KMS-11 (cell line): ENCODE data around the gene LNPK.

Experiments used
- H2AFZ ChIP-seq: fragments of 200-600 bp; sonication (generic); 2 replicates; pipeline ENCODE4 v1.6.1; 2016; ENCODE audit warnings: antibody characterized with exemption, mixed run types, low read depth
- H3K27ac ChIP-seq: fragments of 200-600 bp; sonication (generic); 2 replicates; pipeline ENCODE4 v1.6.1; 2016; ENCODE audit warnings: mild to moderate bottlenecking, mixed run types
- H3K27me3 ChIP-seq: fragments of 200-600 bp; sonication (generic); 2 replicates; pipeline ENCODE4 v1.6.1; 2017; ENCODE audit warnings: mild to moderate bottlenecking, low read depth, mixed run types, moderate library complexity; ENCODE audit not compliant: insufficient read depth
- H3K36me3 ChIP-seq: fragments of 200-600 bp; sonication (generic); 2 replicates; pipeline ENCODE4 v1.6.1; 2017; ENCODE audit warnings: mild to moderate bottlenecking, mixed run types; ENCODE audit not compliant: insufficient read depth
- H3K4me1 ChIP-seq: fragments of 200-600 bp; sonication (generic); 2 replicates; pipeline ENCODE4 v1.6.1; 2016; ENCODE audit warnings: mild to moderate bottlenecking, low read depth, mixed run types; ENCODE audit not compliant: poor library complexity, severe bottlenecking
- H3K4me2 ChIP-seq: fragments of 200-600 bp; sonication (generic); 2 replicates; pipeline ENCODE4 v1.7.0; 2016; ENCODE audit warnings: mild to moderate bottlenecking, mixed run types
- H3K4me3 ChIP-seq: fragments of 200-600 bp; sonication (generic); IDR thresholded peaks from 2 replicates; pipeline ENCODE4 v1.6.1; 2017; ENCODE audit warnings: low read depth, low read length, mixed read lengths; ENCODE audit not compliant: insufficient read depth
- H3K79me2 ChIP-seq: fragments of 200-600 bp; sonication (generic); 2 replicates; pipeline ENCODE4 v1.6.1; 2016; ENCODE audit warnings: low read depth, mixed run types; ENCODE audit not compliant: insufficient read depth
- H3K9ac ChIP-seq: fragments of 200-600 bp; sonication (generic); 2 replicates; pipeline ENCODE4 v1.6.1; 2016; ENCODE audit warnings: mild to moderate bottlenecking, mixed run types
- H4K20me1 ChIP-seq: fragments of 200-600 bp; sonication (generic); 2 replicates; pipeline ENCODE4 v1.6.1; 2016; ENCODE audit warnings: mild to moderate bottlenecking, mixed run types; ENCODE audit not compliant: insufficient read depth
- CTCF ChIP-seq: fragments of 200-600 bp; sonication (generic); conservative IDR thresholded peaks from 2 replicates; pipeline ENCODE4 v1.6.1; 2017; ENCODE audit warnings: low read depth, mild to moderate bottlenecking, antibody characterized with exemption, low read length, moderate library complexity, mixed read lengths

The LNPK gene

GRCh38 chr2:175884697-175885393, 117.2 kb downstream of the LNPK start:
- H3K4me1 ChIP-seq: no peaks in the 10 kb centered on the region
- no peak overlapping the region for H3K9ac ChIP-seq
- no peaks in the 10 kb centered on the region for H4K20me1 ChIP-seq
- no peaks in the 10 kb centered on the region for H3K27me3 ChIP-seq
- H3K4me3 ChIP-seq: no peak overlapping the region
- no peak overlapping the region for H2AFZ ChIP-seq
- no peak overlapping the region for H3K27ac ChIP-seq
- no peaks in the 10 kb centered on the region for H3K36me3 ChIP-seq
- no peaks in the 10 kb centered on the region for H3K79me2 ChIP-seq
- no peak overlapping the region for H3K4me2 ChIP-seq
- no peak for TF ChIP-seq CTCF

GRCh38 chr2:175883586-175884194, 118.4 kb downstream of the LNPK start:
- H3K4me1 ChIP-seq: no peaks in the 10 kb centered on the region
- H3K79me2 ChIP-seq: no peaks in the 10 kb centered on the region
- H3K27ac ChIP-seq: no peak overlapping the region
- no peaks in the 10 kb centered on the region for H3K36me3 ChIP-seq
- H3K9ac ChIP-seq: no peak overlapping the region
- TF ChIP-seq CTCF: no peak
- H3K27me3 ChIP-seq: no peaks in the 10 kb centered on the region
- H3K4me2 ChIP-seq: no peak overlapping the region
- no peaks in the 10 kb centered on the region for H4K20me1 ChIP-seq
- H2AFZ ChIP-seq: no peak overlapping the region
- no peak overlapping the region for H3K4me3 ChIP-seq

GRCh38 chr2:175879679-175880078, 122.4 kb downstream of the LNPK start:
- Histone ChIP-seq H3K36me3 (no peaks in the 10 kb centered on the region), H3K4me3 (no peak overlapping the region), H3K4me1 (no peaks in the 10 kb centered on the region), H3K9ac (no peak overlapping the region), H3K79me2 (no peaks in the 10 kb centered on the region), H2AFZ (no peak overlapping the region), H4K20me1 (no peaks in the 10 kb centered on the region), H3K4me2 (no peak overlapping the region), H3K27me3 (no peaks in the 10 kb centered on the region), H3K27ac (no peak overlapping the region)
- no peak for TF ChIP-seq CTCF

- H3K27me3 ChIP-seq: no peaks in the 10 kb centered on the region
- no peaks in the 10 kb centered on the region for H3K79me2 ChIP-seq
- H3K27ac ChIP-seq: no peak overlapping the region
- H3K4me3 ChIP-seq: no peak overlapping the region
- no peak overlapping the region for H2AFZ ChIP-seq
- H4K20me1 ChIP-seq: no peaks in the 10 kb centered on the region
- no peak overlapping the region for H3K4me2 ChIP-seq
- H3K4me1 ChIP-seq: no peaks in the 10 kb centered on the region
- no peak for TF ChIP-seq CTCF
- no peaks in the 10 kb centered on the region for H3K36me3 ChIP-seq
- H3K9ac ChIP-seq: no peak overlapping the region
Measured at GRCh38 chr2:175877845-175878544, 124.1 kb downstream of the LNPK start.
